Tongue (tissue), 2 donors: ENCODE measurements around the gene PARP3. TPM values are rescaled to one million over a fixed set of nuclear protein-coding genes. Genes with fewer than 3 reads are reported as not detected.

ENCODE experiments used
- DNase-seq: peaks from one replicate; pipeline ENCODE4 v3.0.0-alpha.2; 2015
- total RNA-seq: library from RNA; depleted of rRNA; stranded (reverse); fragments of >200 nt; gene quantifications from one replicate; pipeline ENCODE4 v1.2.3, GENCODE V29; 2014

Gene PARP3
- total RNA-seq, 1 donor from 2014 or later = 4.5 TPM

- DNase-seq = no peak
These were observed 24.8 kb downstream of the PARP3 start for GRCh38 chr3:51966922-51967383.

DNA sequence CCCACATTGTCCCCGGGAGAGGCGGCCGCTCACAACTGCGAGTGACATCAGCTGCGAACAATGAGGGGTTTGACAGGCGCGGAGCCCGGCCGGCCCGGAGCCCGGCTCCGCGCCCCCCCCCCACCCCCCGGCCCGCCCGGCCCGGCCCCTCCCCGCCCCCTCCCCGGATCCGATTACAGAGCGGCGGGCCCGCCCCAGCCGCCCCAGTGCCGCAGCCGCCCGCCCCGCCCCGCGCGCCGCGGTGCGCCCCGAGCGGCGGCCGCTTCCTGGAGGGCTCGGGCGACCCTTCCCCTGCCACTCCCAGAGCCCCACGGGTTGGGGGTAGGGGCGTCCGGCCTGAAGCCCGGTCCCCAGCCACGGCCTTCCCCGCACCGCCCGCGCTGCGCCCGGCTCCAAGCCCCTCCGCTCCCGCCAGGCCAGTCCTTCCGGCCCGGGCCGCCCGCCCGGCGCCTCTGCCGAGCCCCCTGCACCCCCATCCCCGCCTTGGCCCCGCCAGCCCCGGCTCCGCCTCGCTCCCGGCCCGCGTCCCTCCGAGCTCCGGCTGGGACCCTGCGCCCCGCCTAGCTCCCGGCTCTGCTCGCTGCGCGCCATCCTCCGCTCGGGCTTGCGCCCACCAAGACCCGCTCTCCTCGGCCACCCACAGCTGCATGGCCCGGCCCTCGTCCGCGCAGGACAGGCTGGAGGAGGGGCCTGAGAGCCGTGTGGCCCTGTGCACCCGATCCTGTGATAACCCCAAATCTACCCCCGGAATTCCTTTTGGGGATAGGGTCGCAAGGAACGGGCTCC, 25.4 kb downstream of the PARP3 start, which contains the start of gene PCBP4:
PCBP4 (minus strand) TSS at position 71 of the 786 bp plus-strand sequence. CDS start 6,214 bp downstream, outside the sequence.
- DNase-seq = peak; percentile 84

DNA sequence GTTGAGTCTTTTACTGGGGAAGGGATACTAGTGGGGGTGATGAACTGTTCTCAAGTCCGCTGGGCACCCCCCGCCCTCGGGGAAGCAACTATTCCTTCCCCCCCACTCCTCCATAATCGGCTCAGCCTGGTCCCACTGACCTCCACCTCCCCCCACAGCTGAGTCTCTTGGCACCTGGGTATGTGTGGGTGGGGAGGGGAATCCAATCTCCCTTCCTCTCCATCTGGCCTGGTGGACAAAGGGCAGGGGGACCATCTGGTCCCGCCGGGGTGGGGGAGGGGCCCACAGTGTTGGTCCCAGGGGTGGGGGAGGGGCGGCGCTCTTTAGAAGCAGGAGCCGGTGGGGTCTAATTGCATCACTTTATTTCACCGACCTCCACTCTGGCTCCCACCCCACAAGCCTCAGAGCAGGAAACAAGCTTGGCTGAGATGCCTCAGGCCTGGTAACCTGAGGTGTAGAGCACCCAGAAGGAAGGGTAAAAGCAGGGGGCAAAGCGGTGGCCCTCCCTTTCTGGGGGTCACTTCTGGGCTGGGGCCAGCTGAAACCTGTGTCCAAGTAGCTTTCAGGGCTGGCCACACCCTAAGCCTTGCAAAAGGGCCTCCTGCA, 26.1 kb downstream of the PARP3 start:
- DNase-seq = peak; percentile 64

DNA sequence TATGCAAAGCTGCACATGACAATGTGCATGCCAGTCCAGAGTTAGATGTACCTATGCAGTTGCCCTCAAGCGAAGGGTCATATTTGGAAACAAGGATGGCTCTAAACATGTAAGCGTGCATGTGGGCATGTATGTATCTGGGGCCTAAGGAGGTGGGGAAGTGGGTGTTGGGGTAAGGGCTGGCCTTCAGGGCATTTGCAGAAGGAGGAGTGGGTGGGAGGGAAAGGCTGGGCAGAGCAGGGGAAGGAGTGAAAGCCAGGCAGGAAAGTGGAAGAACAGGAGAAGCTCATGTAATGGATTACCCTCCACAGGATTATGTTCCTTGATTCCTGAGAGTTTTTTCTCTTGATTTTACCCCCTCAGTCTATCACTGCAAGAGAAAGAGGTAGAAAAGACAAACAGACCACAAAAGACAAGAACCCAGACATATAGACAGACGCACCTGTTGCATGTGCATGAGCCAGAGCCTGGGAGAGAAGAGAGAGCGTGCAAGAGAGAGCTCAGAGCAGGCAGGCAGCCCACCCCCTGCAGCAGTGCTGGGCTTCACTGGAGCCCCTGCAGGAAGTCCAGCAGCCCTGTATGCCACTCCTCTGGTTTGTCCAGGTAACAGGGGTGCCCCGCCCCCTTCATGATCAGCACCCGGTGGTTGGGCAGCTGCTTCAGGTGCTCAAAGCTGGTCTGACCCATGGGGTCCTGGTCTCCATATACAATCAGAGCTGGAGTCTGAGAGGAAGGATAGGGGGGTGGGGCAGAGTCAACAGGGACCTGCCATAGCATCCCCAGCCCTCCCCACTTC, 26.9 kb downstream of the PARP3 start:
- no peak for DNase-seq

GRCh38 chr3:51969841-51970240, 27.7 kb downstream of the PARP3 start:
- no peak for DNase-seq

- no peak for DNase-seq
These were observed 28.6 kb downstream of the PARP3 start for GRCh38 chr3:51970606-51971300.

- no peak for DNase-seq
These were observed 29.2 kb downstream of the PARP3 start for GRCh38 chr3:51971350-51971749.

DNA sequence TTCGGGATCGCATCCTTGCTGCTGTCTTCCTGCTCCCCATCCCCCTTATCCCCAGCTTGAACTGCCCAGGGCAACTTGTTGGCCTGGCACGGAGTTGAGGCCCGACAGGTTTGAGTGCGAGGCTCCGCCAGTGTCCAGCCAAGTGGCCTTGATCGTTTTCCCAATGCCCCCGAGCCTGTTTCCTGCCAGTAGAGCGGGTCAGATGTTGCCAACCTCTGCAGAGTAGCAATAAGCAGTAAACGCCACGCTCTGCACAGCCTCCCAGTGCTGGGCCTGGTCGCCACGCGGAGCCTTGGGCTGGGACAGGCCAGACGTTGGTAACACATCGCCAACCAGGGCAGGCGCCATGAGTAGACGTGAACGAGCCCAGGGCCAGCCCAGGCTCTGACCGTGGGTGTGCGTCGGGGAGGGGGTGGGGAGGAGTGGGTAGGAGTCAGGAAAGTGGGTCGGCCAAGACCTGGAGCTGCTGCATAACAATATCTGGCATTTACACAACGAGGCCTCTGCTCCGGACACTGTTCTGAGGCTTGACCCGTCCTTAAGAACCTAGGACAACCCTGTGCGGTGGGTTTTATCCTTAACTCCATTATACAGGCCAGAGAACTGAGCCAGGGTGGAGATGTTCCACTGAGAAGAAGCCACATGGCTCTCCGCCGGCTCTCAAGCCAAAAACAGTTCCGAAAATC, 32.3 kb downstream of the PARP3 start:
- DNase-seq = no peak

GRCh38 chr3:51974963-51975851, 33.0 kb downstream of the PARP3 start, which contains the start of gene ABHD14A:
TSS of gene ABHD14A (plus strand) at chr3:51975064. CDS start at chr3:51975136, 72 bp downstream.
- peak; percentile 81 for DNase-seq

GRCh38 chr3:51975852-51976549, 33.8 kb downstream of the PARP3 start:
- DNase-seq = peak; percentile 86

GRCh38 chr3:51977446-51978142, 35.4 kb downstream of the PARP3 start:
- DNase-seq = no peak

DNA sequence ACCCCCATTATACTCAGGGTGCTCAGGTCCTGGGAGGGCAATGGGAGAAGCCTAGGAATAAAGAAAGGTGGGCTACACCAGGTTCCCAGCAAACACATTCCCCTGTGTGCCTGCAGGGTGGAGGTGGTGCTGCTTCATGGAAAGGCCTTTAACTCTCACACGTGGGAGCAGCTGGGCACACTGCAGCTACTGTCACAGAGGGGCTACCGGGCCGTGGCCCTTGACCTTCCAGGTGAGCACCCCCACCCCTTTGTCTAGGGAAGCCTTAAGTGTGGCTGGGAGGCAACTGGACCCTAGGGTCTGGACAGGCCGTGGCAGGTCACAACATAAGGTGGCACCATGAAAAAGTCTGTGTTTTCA, 36.0 kb downstream of the PARP3 start:
- no peak for DNase-seq

GRCh38 chr3:51980253-51980652, 38.1 kb downstream of the PARP3 start:
- no peak for DNase-seq

DNA sequence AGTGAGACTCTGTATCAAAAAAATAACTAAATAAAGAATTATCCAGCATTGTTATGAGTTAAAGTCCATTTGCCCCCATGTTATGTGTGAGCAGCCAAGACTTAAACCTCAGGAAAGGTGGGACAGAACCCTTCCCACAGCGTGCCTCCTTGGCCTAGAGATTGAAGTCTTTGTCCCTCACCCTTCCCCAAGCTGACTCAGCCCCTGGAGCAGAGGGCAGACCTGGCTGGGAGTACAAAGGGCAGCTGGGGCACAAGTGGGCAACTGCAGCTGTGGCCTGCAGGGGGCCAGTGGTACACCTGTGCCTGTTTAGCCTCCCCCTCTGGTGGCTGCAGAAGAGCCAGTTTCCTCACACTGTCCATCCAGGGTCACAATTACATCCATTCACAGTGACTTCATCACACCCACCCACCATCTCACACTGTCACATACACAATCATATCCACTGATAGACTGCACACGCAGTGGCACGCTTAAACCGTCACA, 40.2 kb downstream of the PARP3 start:
- DNase-seq = no peak

GRCh38 chr3:51982838-51983577, 40.8 kb downstream of the PARP3 start, which contains the start of gene ACY1:
TSS of gene ACY1 (plus strand) at chr3:51983535. CDS start at chr3:51984065, 530 bp downstream.
- peak; percentile 86 for DNase-seq

DNA sequence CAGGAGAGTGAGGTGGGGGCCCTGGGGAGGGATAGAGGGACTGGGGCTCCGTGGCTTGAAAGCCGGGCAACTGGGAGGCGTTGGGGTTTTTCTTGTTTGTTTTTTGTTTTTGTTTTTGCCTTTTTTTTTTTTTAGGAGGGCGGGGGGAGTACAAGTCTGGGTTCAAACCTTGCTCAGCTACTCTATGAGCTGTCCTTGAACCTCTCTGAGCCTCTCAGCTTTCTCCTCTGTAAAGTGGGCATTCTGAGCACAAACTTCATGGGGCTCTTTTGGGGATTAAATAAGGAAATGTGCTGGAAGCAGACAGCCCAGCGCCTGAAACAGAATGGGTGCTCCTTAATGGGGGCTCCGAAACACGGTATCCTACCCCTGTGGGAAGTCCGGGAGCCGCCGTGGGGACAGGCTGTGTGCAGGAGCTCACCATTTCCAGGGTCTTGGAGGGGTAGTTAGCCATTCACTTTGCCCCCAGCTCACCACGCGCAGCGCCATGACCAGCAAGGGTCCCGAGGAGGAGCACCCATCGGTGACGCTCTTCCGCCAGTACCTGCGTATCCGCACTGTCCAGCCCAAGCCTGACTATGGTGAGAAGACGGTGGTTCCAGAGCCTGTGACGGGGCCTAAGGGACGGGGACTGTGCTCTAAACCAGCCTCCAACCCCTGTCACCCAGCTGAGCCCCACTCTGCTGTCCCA, 41.6 kb downstream of the PARP3 start:
- no peak for DNase-seq

- no peak for DNase-seq
These were observed 42.1 kb downstream of the PARP3 start for GRCh38 chr3:51984269-51984647.

DNA sequence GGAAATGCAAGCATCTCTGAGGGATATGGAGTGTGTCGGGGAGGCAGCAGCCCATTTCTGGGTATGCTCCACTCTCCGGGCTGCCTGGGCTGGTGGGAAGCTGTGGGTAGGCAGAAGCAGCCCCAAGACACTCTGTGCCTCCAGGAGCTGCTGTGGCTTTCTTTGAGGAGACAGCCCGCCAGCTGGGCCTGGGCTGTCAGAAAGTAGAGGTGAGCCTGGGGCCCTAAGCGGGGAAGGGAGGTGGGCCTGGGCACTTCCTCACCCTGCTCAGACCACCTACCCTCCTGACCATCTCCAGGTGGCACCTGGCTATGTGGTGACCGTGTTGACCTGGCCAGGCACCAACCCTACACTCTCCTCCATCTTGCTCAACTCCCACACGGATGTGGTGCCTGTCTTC, 42.9 kb downstream of the PARP3 start:
- no peak for DNase-seq
